PFSK-1 (cell line): ENCODE data around the gene UCK2.

ENCODE experiments used
- FOXP2 ChIP-seq: optimal IDR thresholded peaks from 2 replicates; pipeline ENCODE3; 2011; ENCODE audit warnings: borderline replicate concordance, control low read depth, inconsistent platforms; ENCODE audit not compliant: insufficient read depth; ENCODE audit errors: extremely low read length, extremely low read depth
- POLR2AphosphoS5 ChIP-seq: IDR thresholded peaks from 2 replicates; pipeline ENCODE4 v1.6.1; 2012; ENCODE audit warnings: low read depth, mild to moderate bottlenecking, control low read depth, low read length, moderate library complexity
- REST ChIP-seq, 2 experiments: IDR thresholded peaks; 2 replicates each; pipeline versions ENCODE4 v1.6.1 to v1.8.0; 2011 to 2012; ENCODE audit warnings: low read depth in 2 of 2, low read length in 2 of 2, control low read depth in 1 of 2, inconsistent platforms in 1 of 2, mild to moderate bottlenecking in 1 of 2, moderate library complexity in 1 of 2; ENCODE audit not compliant: insufficient read depth in 1 of 2
- SIN3A ChIP-seq: IDR thresholded peaks from 2 replicates; pipeline ENCODE4 v1.6.1; 2012; ENCODE audit warnings: mild to moderate bottlenecking, low read length, moderate library complexity, borderline replicate concordance; ENCODE audit not compliant: insufficient read depth
- TAF1 ChIP-seq: IDR thresholded peaks from 2 replicates; pipeline ENCODE4 v1.6.1; 2012; ENCODE audit warnings: low read length, control low read depth, borderline replicate concordance; ENCODE audit not compliant: insufficient read depth

UCK2 gene

DNA sequence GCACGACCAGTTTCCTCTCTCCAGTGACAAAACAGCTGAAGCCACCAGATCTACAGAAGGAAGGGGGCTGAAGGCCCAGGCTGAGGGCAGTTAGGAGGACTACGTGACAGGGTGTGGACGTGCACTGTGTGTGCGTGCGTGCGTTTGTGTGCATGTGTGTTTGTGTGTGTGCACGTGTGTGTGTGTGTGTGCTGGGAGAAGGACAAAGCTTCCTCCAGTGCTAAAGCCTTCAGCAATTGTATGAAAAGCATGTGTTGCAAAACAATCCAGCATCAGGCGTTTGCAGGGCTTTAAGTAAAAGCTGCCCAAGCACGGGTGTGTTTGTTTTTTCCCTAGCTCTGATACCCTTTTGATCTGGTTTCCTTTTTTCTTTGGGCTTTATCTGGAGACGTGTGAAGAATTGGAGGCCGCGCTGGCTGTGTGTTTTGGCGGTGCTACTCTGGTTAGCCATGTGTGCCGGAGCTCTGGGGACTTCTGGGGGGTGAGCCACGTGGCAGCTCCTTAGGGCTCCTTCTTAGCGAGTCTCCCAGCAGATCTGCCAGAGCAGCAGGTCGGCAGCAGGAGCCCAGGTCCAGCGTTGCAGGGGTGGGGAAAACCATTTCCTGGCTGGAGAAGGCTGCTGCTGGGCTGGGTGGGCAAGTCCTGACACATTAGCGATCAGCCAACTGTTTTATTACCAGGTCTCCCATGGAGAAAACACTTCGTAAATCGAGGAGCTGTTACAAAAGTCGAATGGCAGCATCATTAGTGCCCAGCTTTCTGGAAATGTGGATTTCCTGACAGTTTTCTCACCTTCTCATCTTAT is 73.4 kb downstream of the UCK2 start:
- no peak for TF ChIP-seq SIN3A
- TF ChIP-seq TAF1: no peak
- no peak for TF ChIP-seq FOXP2
- no peak for TF ChIP-seq POLR2AphosphoS5
- TF ChIP-seq REST (IDR thresholded peaks at IDR 0.05; ENCODE audit: insufficient read depth in 1 of 2, low read depth in 2 of 2, low read length in 2 of 2): no peak

- TF ChIP-seq TAF1 (no peak), FOXP2 (no peak), POLR2AphosphoS5 (no peak), SIN3A (no peak), REST (IDR thresholded peaks at IDR 0.05; ENCODE audit: insufficient read depth in 1 of 2, low read depth in 2 of 2, low read length in 2 of 2) (no peak)
Observed at GRCh38 chr1:165902565-165902964, 75.2 kb downstream of the UCK2 start.

- no peak for TF ChIP-seq FOXP2
- TF ChIP-seq SIN3A: 0 out of 2 replicates have a peak, but pooled peaks have one; percentile 21
- no peak for TF ChIP-seq REST (IDR thresholded peaks at IDR 0.05; ENCODE audit: insufficient read depth in 1 of 2, low read depth in 2 of 2, low read length in 2 of 2)
- TF ChIP-seq TAF1: no peak
- no peak for TF ChIP-seq POLR2AphosphoS5
Observed at GRCh38 chr1:165903672-165904071, 76.3 kb downstream of the UCK2 start.

GRCh38 chr1:165904948-165905347 is 77.5 kb downstream of the UCK2 start:
- TF ChIP-seq SIN3A (no peak), TAF1 (no peak), FOXP2 (no peak), REST (IDR thresholded peaks at IDR 0.05; ENCODE audit: insufficient read depth in 1 of 2, low read depth in 2 of 2, low read length in 2 of 2) (no peak), POLR2AphosphoS5 (no peak)
